ENCODE measurements around the gene KLK11. TPM values are rescaled to one million over a fixed set of nuclear protein-coding genes. Genes with fewer than 3 reads are reported as not detected.

Gene KLK11
- total RNA-seq, 4 donors from 2014 or later: not detected

- no peak for TF ChIP-seq CTCF (IDR thresholded peaks at IDR 0.05; ENCODE audit: low read depth)
Measured at GRCh38 chr19:51023946-51024345, 2.5 kb downstream of the KLK11 start.

GRCh38 chr19:51022526-51022925 lies 3.9 kb downstream of the KLK11 start:
- no peak for TF ChIP-seq CTCF (IDR thresholded peaks at IDR 0.05; ENCODE audit: low read depth)

GRCh38 chr19:51020988-51021651 lies 5.3 kb downstream of the KLK11 start:
- no peak for TF ChIP-seq CTCF (IDR thresholded peaks at IDR 0.05; ENCODE audit: low read depth)

- no peak for TF ChIP-seq CTCF (IDR thresholded peaks at IDR 0.05; ENCODE audit: low read depth)
Measured at GRCh38 chr19:51019544-51019925, 6.9 kb downstream of the KLK11 start, which contains the start of gene KLK10. KLK10 (minus strand) TSS chr19:51019709; CDS start chr19:51019130, 579 bp downstream.

GRCh38 chr19:51018745-51019543 lies 7.5 kb downstream of the KLK11 start:
- no peak for TF ChIP-seq CTCF (IDR thresholded peaks at IDR 0.05; ENCODE audit: low read depth)

GRCh38 chr19:51016798-51017683 lies 9.4 kb downstream of the KLK11 start:
- TF ChIP-seq CTCF (IDR thresholded peaks at IDR 0.05; ENCODE audit: low read depth): no peak

Data from subcutaneous adipose tissue (tissue), 4 donors.